GM10248 (cell line): Measurements from ENCODE around the gene NPB.

ENCODE experiments used
- CTCF ChIA-PET: fragments of 300-600 bp; sonication (Branson Sonifier 250); formaldehyde crosslinking; extraction: SDS; loops from one replicate; lab custom pipeline; 2021; ENCODE audit warnings: antibody characterized with exemption; lab: Yijun Ruan, JAX
- POLR2A ChIA-PET: fragments of 350-650 bp; sonication (Branson Sonifier 250); formaldehyde crosslinking; extraction: SDS; loops from one replicate; lab custom pipeline; 2020; ENCODE audit warnings: antibody characterized with exemption; lab: Yijun Ruan, JAX
- DNase-seq: peaks from one replicate; pipeline ENCODE4 v3.0.0; 2012; ENCODE audit errors: extremely low spot score
- CTCF ChIP-seq: IDR thresholded peaks from 2 replicates; pipeline ENCODE4 v1.5.1; 2012; ENCODE audit warnings: mild to moderate bottlenecking, low read depth; ENCODE audit errors: extremely low read depth, missing control alignments, control extremely low read depth

The NPB gene

GRCh38 chr17:81860756-81861568 is 41.1 kb upstream of the NPB start:
- ChIA-PET CTCF (interaction anchor here (1.9 kb wide), 1 partner anchor 9 kb away, joined by 8 read pairs; no protein-coding TSS in a partner anchor), POLR2A (interaction anchor here (0.5 to 3.6 kb wide), 3 partner anchors 9 to 26 kb away, joined by 5 to 21 read pairs (median 6); no protein-coding TSS in a partner anchor)
- TF ChIP-seq CTCF, result no peak
- peak; percentile 99 for DNase-seq

- no peak for DNase-seq
- CTCF ChIA-PET, result interaction anchor here (0.9 kb wide), 1 partner anchor 30 kb away, joined by 3 read pairs; the partner anchor contains the start of gene MCRIP1
- TF ChIP-seq CTCF, result no peak
- POLR2A ChIA-PET, result interaction anchor here (0.5 kb wide), 1 partner anchor 18 kb away, joined by 5 read pairs; no protein-coding TSS in a partner anchor
These were observed 38.8 kb upstream of the NPB start for GRCh38 chr17:81863123-81863675.

- TF ChIP-seq CTCF, result no peak
- ChIA-PET POLR2A (no interaction called here), CTCF (interaction anchor here (0.9 kb wide), 1 partner anchor 31 kb away, joined by 3 read pairs; the partner anchor contains the start of gene MCRIP1)
- no peak for DNase-seq
These were observed 37.9 kb upstream of the NPB start for GRCh38 chr17:81863833-81864768.

DNA sequence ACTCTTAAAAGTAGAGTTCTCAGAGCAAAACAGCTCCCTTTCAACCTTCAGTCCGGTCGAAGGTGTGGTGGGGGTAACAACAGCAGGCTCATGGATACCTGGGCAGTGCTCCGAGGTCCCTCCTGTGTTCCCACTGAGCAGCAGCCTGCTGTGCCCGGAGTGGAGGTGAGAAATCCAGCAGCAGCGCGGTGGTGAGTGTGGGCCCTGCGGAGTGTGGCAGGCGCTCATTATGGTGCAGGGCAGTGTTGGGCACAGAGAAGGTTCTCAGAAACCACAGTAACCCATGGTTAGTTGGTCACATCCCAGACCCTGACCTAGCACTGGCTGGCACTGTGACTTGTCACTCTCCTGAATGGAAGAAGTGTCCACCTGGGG is 36.7 kb upstream of the NPB start:
- no peak for TF ChIP-seq CTCF
- DNase-seq, result no peak
- ChIA-PET POLR2A (interaction anchor here (0.8 to 1.3 kb wide), 2 partner anchors 9 to 13 kb away, joined by 4 read pairs; no protein-coding TSS in a partner anchor), CTCF (no interaction called here)

- DNase-seq, result no peak
- TF ChIP-seq CTCF, result no peak
- ChIA-PET CTCF (no interaction called here), POLR2A (interaction anchor here (0.6 to 1.5 kb wide), 4 partner anchors 9 to 28 kb away, joined by 3 to 4 read pairs (median 4); no protein-coding TSS in a partner anchor)
These were observed 36.2 kb upstream of the NPB start for GRCh38 chr17:81865733-81866439.
